B cell (primary cell): ENCODE measurements around the gene VASN. TPM values are rescaled to one million over a fixed set of nuclear protein-coding genes. Genes with fewer than 3 reads are reported as not detected.

Experiments
- ATAC-seq: fragments of 200-7000 bp; cut with Tn5 transposase; one replicate; pipeline ENCODE4 v1.10.0; 2021; ENCODE audit warnings: low read depth, mild to moderate bottlenecking, moderate number of reproducible peaks, moderate library complexity
- CTCF ChIA-PET: fragments of 350-600 bp; sonication (Branson Sonifier 250); formaldehyde crosslinking; loops from one replicate; lab custom pipeline; 2021; ENCODE audit warnings: antibody characterized with exemption, inconsistent platforms; lab: Charles Lee
- POLR2A ChIA-PET: fragments of 350-600 bp; sonication (Branson Sonifier 250); formaldehyde crosslinking; loops from one replicate; lab custom pipeline; 2021; ENCODE audit warnings: antibody characterized with exemption; lab: Charles Lee
- DNase-seq: peaks from one replicate; pipeline ENCODE4 v3.0.0; 2013
- H2AFZ ChIP-seq: 2 replicates; pipeline ENCODE4 v1.6.1; 2012; ENCODE audit warnings: mild to moderate bottlenecking, low read depth, low read length; ENCODE audit not compliant: insufficient read depth, poor library complexity, severe bottlenecking
- H3K27ac ChIP-seq, 2 donors: 1 replicate in 1 of 2; 2 replicates in 1 of 2; pipeline ENCODE4 v1.5.1; 2012 to 2013; ENCODE audit warnings: low read length in 2 of 2, mild to moderate bottlenecking in 2 of 2, moderate library complexity in 1 of 2
- H3K27me3 ChIP-seq, 4 experiments: fragments of 200-600 bp in 1 of 4; sonication (generic) in 1 of 4; replicated peaks in 1 of 4; 1 replicate in 2 of 4; 2 replicates in 2 of 4; pipeline versions ENCODE4 v1.6.1 to v1.7.0; 2013 to 2016; ENCODE audit warnings: low read length in 3 of 4, mild to moderate bottlenecking in 2 of 4, mixed read lengths in 1 of 4, moderate library complexity in 1 of 4; ENCODE audit not compliant: insufficient read depth in 4 of 4, control insufficient read depth in 3 of 4; ENCODE audit errors: control extremely low read depth in 1 of 4
- H3K36me3 ChIP-seq, 2 experiments: replicated peaks in 1 of 2; 1 replicate in 1 of 2; 2 replicates in 1 of 2; pipeline versions ENCODE4 v1.6.1 to v1.7.1; 2013; ENCODE audit warnings: low read length in 1 of 2; ENCODE audit not compliant: insufficient read depth in 2 of 2, control insufficient read depth in 1 of 2; ENCODE audit errors: control extremely low read depth in 1 of 2, extremely low read depth in 1 of 2
- H3K4me1 ChIP-seq, 2 donors: fragments of 200-600 bp in 1 of 2; sonication (generic) in 1 of 2; 1 replicate in 1 of 2; 2 replicates in 1 of 2; pipeline versions ENCODE4 v1.5.1 to v1.6.1; 2013 to 2017; ENCODE audit warnings: low read length in 2 of 2; ENCODE audit not compliant: control insufficient read depth in 2 of 2, insufficient read depth in 2 of 2
- H3K4me2 ChIP-seq: replicated peaks from 2 replicates; pipeline ENCODE3; 2012; ENCODE audit warnings: mild to moderate bottlenecking, low read depth, low read length; ENCODE audit not compliant: poor library complexity, severe bottlenecking
- H3K4me3 ChIP-seq, 5 experiments: fragments of 200-600 bp in 1 of 5; sonication (generic) in 1 of 5; 1 replicate in 3 of 5; 2 replicates in 2 of 5; pipeline versions ENCODE4 v1.5.1 to v1.7.0; 2011 to 2016; ENCODE audit warnings: low read length in 4 of 5, mild to moderate bottlenecking in 4 of 5, low read depth in 2 of 5, control low read depth in 1 of 5, moderate library complexity in 1 of 5; ENCODE audit not compliant: insufficient read depth in 1 of 5; ENCODE audit errors: control extremely low read depth in 1 of 5, extremely low read depth in 1 of 5
- H3K79me2 ChIP-seq: fragments of 200-600 bp; sonication (generic); one replicate; pipeline ENCODE4 v1.6.0; 2016; ENCODE audit warnings: low read length; ENCODE audit not compliant: control insufficient read depth, insufficient read depth
- H3K9ac ChIP-seq: fragments of 200-600 bp; sonication (generic); 2 replicates; pipeline ENCODE4 v1.6.1; 2017; ENCODE audit warnings: mild to moderate bottlenecking, low read length, moderate library complexity
- H3K9me3 ChIP-seq, 3 donors: one replicate each; pipeline versions ENCODE4 v1.6.1 to v1.7.1; 2013; ENCODE audit warnings: low read length in 2 of 3; ENCODE audit not compliant: control insufficient read depth in 2 of 3, insufficient read depth in 1 of 3; ENCODE audit errors: control extremely low read depth in 1 of 3
- H4K20me1 ChIP-seq: 2 replicates; pipeline ENCODE4 v1.6.0; 2012; ENCODE audit warnings: mild to moderate bottlenecking, low read length; ENCODE audit not compliant: insufficient read depth, control insufficient read depth, poor library complexity, severe bottlenecking
- H3K27ac Mint-ChIP-seq: one replicate; pipeline ENCODE4 v1.8.0; 2021; ENCODE audit warnings: mixed read lengths
- H3K27me3 Mint-ChIP-seq: one replicate; pipeline ENCODE4 v1.8.0; 2021; ENCODE audit warnings: mixed read lengths
- H3K4me1 Mint-ChIP-seq: one replicate; pipeline ENCODE4 v1.8.0; 2021; ENCODE audit warnings: mixed read lengths
- H3K4me3 Mint-ChIP-seq: one replicate; pipeline ENCODE4 v1.8.0; 2021; ENCODE audit warnings: mixed read lengths
- H3K9me3 Mint-ChIP-seq: one replicate; pipeline ENCODE4 v1.8.0; 2022; ENCODE audit warnings: mixed read lengths; ENCODE audit not compliant: insufficient read depth
- EZH2 ChIP-seq: IDR thresholded peaks from 2 replicates; pipeline ENCODE4 v1.6.1; 2012; ENCODE audit warnings: borderline replicate concordance, low read depth, mild to moderate bottlenecking, moderate library complexity, low read length; ENCODE audit not compliant: insufficient read depth, poor library complexity, severe bottlenecking
- WGBS: methylation state at CpG from one replicate; pipeline ENCODE4 v1.1.5; 2013; ENCODE audit warnings: missing lambda C conversion rate; ENCODE audit not compliant: insufficient coverage; 5-methylcytosine and 5-hydroxymethylcytosine counted together
- intact Hi-C: fragments of 100-400 bp; cut with micrococcal nuclease; formaldehyde crosslinking; loops from one replicate; pipeline ENCODE4 v1.10.0; 2022
- polyA plus RNA-seq: library from polyadenylated mRNA; depleted of rRNA; stranded (reverse); fragments of >200 nt; gene quantifications from 2 replicates; pipeline ENCODE4 v1.2.3, GENCODE V29; 2012
- total RNA-seq, 2 donors: library from RNA; stranded (reverse); fragments of 120-200 nt in 1 of 2; gene quantifications; 1 replicate in 1 of 2; 2 replicates in 1 of 2; pipeline versions ENCODE4 v1.2.3 to v1.2.4, GENCODE V29; 2013 to 2022
- TF ChIP-seq, protein P1 (sequence below): fragments of 200-600 bp; IDR thresholded peaks from one replicate; pipeline ENCODE4 v1.8.0; 2022; ENCODE audit warnings: antibody characterized with exemption, mild to moderate bottlenecking

Gene VASN
- total and polyA plus RNA-seq, 2 donors (not counting 1 experiment from before 2014, with no cell fraction given), result 0.57 to 0.76 TPM

DNA sequence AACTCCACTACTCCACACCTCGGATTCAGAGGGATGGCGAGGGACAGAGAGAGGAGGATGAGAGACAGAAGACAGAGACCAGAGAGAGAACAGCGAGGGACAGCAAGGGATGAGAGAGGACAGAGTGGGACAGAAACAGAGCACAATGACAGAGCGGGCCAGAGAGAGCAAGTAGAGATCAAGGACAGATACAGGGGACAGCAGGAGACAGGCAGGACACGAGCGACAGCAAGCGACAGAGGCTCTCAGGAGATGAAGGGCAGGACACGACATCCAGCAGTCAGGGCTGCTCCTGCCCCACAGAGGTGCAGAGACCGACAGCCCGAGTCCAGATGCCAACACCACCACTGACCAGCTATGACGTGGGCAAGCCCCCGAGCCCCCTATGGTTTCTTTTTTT is 29.9 kb downstream of the VASN start:
- ATAC-seq (no peak), DNase-seq (no peak)
- Histone ChIP-seq H3K4me3 (no peak overlapping the region), H3K4me1 (peaks cover 0 to 6% of the 10 kb centered on the region in 2 donors), H4K20me1 (peaks cover 81% of the 10 kb centered on the region), H2AFZ (no peak overlapping the region), H3K9ac (no peak overlapping the region), H3K79me2 (peaks cover 47% of the 10 kb centered on the region), H3K27me3 (no peaks in the 10 kb centered on the region), H3K36me3 (peaks cover under 1 to 59% of the 10 kb centered on the region in 2 experiments), H3K4me2 (no peak overlapping the region), H3K27ac (no peak overlapping the region), H3K9me3 (no peaks in the 10 kb centered on the region)
- H3K27me3 Mint-ChIP-seq, result no peaks in the 10 kb centered on the region
- ChIA-PET CTCF (interaction anchor here (1.1 to 7.6 kb wide), 14 partner anchors 11 to 162 kb away, joined by 3 to 112 read pairs (median 10); partner anchors contain the start of genes CORO7, NMRAL1 and VASN), POLR2A (interaction anchor here (1.9 kb wide), 1 partner anchor 37 kb away, joined by 11 read pairs; no protein-coding TSS in a partner anchor)
- intact Hi-C loops, result loop anchor here (5.0 kb wide), 2 partner anchors 199 to 556 kb away; partner anchors contain the start of gene SEC14L5
- no peaks in the 10 kb centered on the region for H3K9me3 Mint-ChIP-seq
- no peak overlapping the region for H3K27ac Mint-ChIP-seq
- TF ChIP-seq, protein P1, sequence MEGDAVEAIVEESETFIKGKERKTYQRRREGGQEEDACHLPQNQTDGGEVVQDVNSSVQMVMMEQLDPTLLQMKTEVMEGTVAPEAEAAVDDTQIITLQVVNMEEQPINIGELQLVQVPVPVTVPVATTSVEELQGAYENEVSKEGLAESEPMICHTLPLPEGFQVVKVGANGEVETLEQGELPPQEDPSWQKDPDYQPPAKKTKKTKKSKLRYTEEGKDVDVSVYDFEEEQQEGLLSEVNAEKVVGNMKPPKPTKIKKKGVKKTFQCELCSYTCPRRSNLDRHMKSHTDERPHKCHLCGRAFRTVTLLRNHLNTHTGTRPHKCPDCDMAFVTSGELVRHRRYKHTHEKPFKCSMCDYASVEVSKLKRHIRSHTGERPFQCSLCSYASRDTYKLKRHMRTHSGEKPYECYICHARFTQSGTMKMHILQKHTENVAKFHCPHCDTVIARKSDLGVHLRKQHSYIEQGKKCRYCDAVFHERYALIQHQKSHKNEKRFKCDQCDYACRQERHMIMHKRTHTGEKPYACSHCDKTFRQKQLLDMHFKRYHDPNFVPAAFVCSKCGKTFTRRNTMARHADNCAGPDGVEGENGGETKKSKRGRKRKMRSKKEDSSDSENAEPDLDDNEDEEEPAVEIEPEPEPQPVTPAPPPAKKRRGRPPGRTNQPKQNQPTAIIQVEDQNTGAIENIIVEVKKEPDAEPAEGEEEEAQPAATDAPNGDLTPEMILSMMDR, result no peak
- TF ChIP-seq EZH2, result no peak
- peaks cover 10% of the 10 kb centered on the region for H3K4me1 Mint-ChIP-seq
- 100% methylated on average over 6 of the region's 12 CpGs for WGBS
- H3K4me3 Mint-ChIP-seq, result no peak overlapping the region

DNA sequence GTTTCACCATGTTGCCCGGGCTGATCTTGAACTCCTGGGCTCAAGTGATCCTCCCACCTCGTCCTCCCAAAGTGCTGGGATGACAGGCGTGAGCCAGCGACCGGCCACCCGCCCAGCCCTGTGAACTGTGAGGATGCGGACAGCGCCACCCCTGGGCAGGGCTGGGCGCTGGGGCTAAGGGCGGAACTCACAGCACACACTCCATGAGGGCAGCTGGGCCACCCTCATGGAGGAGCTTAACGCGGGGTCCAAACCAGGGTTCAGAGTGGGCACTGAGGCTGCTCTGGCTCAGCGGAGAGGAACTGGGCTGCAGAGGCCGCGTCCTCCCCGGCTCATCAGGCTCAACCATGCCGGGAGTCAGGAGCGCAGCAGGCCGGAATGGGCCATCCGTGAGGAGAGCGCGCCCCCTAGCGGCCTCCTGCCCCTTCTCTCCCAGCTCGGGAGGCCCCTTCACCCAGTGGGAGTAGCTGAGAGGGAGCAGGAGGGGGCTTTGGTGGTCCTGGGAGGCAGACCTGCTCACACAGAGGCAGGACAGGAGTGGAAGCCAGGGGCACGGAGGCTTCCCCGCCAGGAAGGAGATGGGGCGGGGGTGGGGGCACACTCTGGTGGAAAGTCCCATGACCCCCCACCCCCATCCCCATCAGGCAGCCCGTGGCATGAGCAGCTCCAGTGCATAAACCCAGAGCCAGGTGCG is 30.9 kb downstream of the VASN start:
- WGBS, result 60% methylated on average over 19 of the region's 29 CpGs

More for the DNA sequence above, 30.9 kb downstream of the VASN start:
- peaks cover 76% of the 10 kb centered on the region for H4K20me1 ChIP-seq
- no peak overlapping the region for H3K4me2 ChIP-seq
- H2AFZ ChIP-seq, result no peak overlapping the region
- no peak overlapping the region for H3K4me3 Mint-ChIP-seq
- H3K27me3 Mint-ChIP-seq, result no peaks in the 10 kb centered on the region
- no peaks in the 10 kb centered on the region for H3K27me3 ChIP-seq
- H3K9me3 ChIP-seq, result no peaks in the 10 kb centered on the region
- no peaks in the 10 kb centered on the region for H3K9me3 Mint-ChIP-seq
- CTCF ChIA-PET, result interaction anchor here (0.6 to 7.6 kb wide), 44 partner anchors 9 to 553 kb away, joined by 3 to 112 read pairs (median 5); partner anchors contain the start of genes CDIP1, CORO7, HMOX2 and MGRN1
- no peak overlapping the region for H3K27ac ChIP-seq
- H3K4me1 Mint-ChIP-seq, result peaks cover 10% of the 10 kb centered on the region
- peaks cover 40% of the 10 kb centered on the region for H3K79me2 ChIP-seq
- no peak overlapping the region for H3K4me3 ChIP-seq
- H3K36me3 ChIP-seq, result peaks cover 0 to 64% of the 10 kb centered on the region in 2 experiments
- ATAC-seq (peak; percentile 75), DNase-seq (peak; percentile 79)
- POLR2A ChIA-PET, result interaction anchor here (0.5 to 1.9 kb wide), 6 partner anchors 12 to 121 kb away, joined by 3 to 11 read pairs (median 3); no protein-coding TSS in a partner anchor
- intact Hi-C loops, result loop anchor here (1.0 to 5.0 kb wide), 5 partner anchors 38 to 555 kb away; partner anchors contain the start of gene SEC14L5
- peaks cover 0 to 6% of the 10 kb centered on the region in 2 donors for H3K4me1 ChIP-seq
- TF ChIP-seq, protein P1, result peak; percentile 91
- TF ChIP-seq EZH2, result no peak
- H3K27ac Mint-ChIP-seq, result no peak overlapping the region
- H3K9ac ChIP-seq, result no peak overlapping the region
